Tibial nerve (tissue), 4 donors: ENCODE data around the gene CALHM4. TPM values are rescaled to one million over a fixed set of nuclear protein-coding genes. Genes with fewer than 3 reads are reported as not detected.
A peak's percentile ranks its signal among the peaks of the same experiment; 100 is the strongest.

Source experiments
- DNase-seq, 2 donors: peaks; one replicate each; pipeline ENCODE4 v3.0.0-alpha.2; 2019; ENCODE audit warnings: low spot score in 2 of 2
- H3K27ac ChIP-seq, 4 donors: fragments of 200-600 bp; sonication (generic) in 3 of 4; one replicate each; pipeline ENCODE4 v1.5.1; 2017 to 2019; ENCODE audit warnings: mild to moderate bottlenecking in 1 of 4
- H3K27me3 ChIP-seq, 2 donors: fragments of 200-600 bp; sonication (generic) in 1 of 2; one replicate each; pipeline versions ENCODE4 v1.5.1 to v1.6.0; 2017 to 2019
- H3K36me3 ChIP-seq, 3 donors: fragments of 200-600 bp; sonication (generic); one replicate each; pipeline ENCODE4 v1.5.1; 2018 to 2019
- H3K4me1 ChIP-seq, 4 donors: fragments of 200-600 bp; sonication (generic) in 3 of 4; one replicate each; pipeline ENCODE4 v1.5.1; 2017 to 2019
- H3K4me3 ChIP-seq, 4 donors: fragments of 200-600 bp; sonication (generic) in 3 of 4; one replicate each; pipeline ENCODE4 v1.5.1; 2017 to 2019; ENCODE audit warnings: mild to moderate bottlenecking in 1 of 4, moderate library complexity in 1 of 4
- H3K9me3 ChIP-seq, 4 donors: fragments of 200-600 bp; sonication (generic) in 3 of 4; one replicate each; pipeline ENCODE4 v1.5.1; 2017 to 2019
- EP300 ChIP-seq, 2 donors: sonication (generic); formaldehyde crosslinking; IDR thresholded peaks; one replicate each; pipeline ENCODE4 v1.6.1; 2017; ENCODE audit warnings: antibody characterized with exemption in 2 of 2, mild to moderate bottlenecking in 1 of 2
- POLR2A ChIP-seq, 2 donors: fragments of 450-650 bp; IDR thresholded peaks; one replicate each; pipeline ENCODE4 v1.6.1; 2017; ENCODE audit warnings: antibody characterized with exemption in 2 of 2, mild to moderate bottlenecking in 2 of 2, moderate library complexity in 2 of 2
- WGBS, 2 donors: methylation state at CpG; one replicate each; pipeline ENCODE4 v1.1.5; 2018; 5-methylcytosine and 5-hydroxymethylcytosine counted together
- total RNA-seq, 4 donors: library from RNA; depleted of rRNA; stranded (reverse); fragments of >200 nt; gene quantifications; one replicate each; pipeline ENCODE4 v1.1.0, GENCODE V29; 2016
- TF ChIP-seq, protein P1 (sequence below), 5 experiments: fragments of 200-600 bp in 3 of 5; fragments of 450-650 bp in 2 of 5; sonication (generic) in 3 of 5; IDR thresholded peaks; one replicate each; pipeline ENCODE4 v1.5.1; 2016 to 2019; ENCODE audit warnings: antibody characterized with exemption in 5 of 5, mild to moderate bottlenecking in 3 of 5, moderate library complexity in 2 of 5

The CALHM4 gene
- total RNA-seq, 4 donors from 2014 or later = 0.42 TPM; not detected in 3

DNA sequence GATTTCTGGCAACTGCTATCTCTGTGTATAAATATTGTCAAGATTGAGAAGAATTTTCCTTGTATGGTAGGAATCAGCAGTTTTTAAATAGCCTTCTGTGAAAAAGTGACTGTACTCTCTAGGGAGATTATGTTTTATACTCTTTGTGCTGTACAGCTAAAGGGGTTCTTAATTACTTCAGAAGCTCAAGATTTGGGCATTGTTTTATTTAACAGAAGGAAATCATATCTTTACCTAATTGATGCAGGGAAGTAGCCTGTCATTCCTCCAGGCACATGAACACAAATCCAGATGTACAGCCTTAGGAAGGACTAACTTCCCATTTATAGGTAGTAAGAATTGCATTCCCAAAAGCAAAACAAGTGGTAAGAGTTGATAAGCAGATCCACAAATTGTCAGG is 40.8 kb upstream of the CALHM4 start:
- TF ChIP-seq, protein P1, sequence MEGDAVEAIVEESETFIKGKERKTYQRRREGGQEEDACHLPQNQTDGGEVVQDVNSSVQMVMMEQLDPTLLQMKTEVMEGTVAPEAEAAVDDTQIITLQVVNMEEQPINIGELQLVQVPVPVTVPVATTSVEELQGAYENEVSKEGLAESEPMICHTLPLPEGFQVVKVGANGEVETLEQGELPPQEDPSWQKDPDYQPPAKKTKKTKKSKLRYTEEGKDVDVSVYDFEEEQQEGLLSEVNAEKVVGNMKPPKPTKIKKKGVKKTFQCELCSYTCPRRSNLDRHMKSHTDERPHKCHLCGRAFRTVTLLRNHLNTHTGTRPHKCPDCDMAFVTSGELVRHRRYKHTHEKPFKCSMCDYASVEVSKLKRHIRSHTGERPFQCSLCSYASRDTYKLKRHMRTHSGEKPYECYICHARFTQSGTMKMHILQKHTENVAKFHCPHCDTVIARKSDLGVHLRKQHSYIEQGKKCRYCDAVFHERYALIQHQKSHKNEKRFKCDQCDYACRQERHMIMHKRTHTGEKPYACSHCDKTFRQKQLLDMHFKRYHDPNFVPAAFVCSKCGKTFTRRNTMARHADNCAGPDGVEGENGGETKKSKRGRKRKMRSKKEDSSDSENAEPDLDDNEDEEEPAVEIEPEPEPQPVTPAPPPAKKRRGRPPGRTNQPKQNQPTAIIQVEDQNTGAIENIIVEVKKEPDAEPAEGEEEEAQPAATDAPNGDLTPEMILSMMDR (IDR thresholded peaks at IDR 0.05) = no peak
- TF ChIP-seq EP300 (IDR thresholded peaks at IDR 0.05) (no peak), POLR2A (IDR thresholded peaks at IDR 0.05) (no peak)
- H3K27ac ChIP-seq = peak overlapping the region; percentile 74 to 98 (median 82)

DNA sequence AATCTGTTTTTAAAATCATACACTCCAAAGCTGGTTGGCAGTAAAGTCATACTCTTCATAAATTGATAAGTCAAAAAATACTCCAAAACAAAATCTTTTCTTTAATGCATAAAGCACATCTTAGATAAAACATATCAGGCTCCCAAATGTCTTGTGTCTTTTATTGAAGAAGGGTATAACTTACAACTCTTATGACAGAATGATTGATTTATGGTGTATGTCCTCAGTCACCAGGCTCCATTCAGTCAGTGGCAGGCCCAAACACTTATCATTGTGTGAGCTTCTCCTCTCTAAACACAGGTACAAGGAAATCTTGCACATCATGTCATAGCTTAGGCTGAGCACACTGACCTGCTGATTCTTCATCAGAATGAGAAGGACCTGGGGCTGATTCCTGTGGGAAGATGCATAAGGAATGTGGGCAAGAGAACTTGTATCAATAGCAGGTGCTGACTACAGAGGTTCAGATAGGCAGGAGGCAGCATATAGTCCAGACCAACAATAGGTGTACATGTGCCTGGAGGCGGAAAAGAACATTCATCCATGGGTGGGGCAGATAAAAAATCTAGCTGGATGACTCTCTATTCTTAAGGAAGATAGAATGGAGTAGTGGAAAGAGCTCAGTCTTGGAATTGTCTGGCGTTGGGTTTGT is 40.2 kb upstream of the CALHM4 start:
- no peak for DNase-seq
- Histone ChIP-seq H3K4me3 (peak overlapping the region in 2 of 4 donors; percentile 52 to 64), H3K36me3 (peaks cover 0 to 11% (median 0%) of the 10 kb centered on the region in 3 donors), H3K9me3 (peaks cover 0 to 3% (median 0%) of the 10 kb centered on the region in 4 donors), H3K27me3 (no peaks in the 10 kb centered on the region), H3K4me1 (peaks cover 0 to 34% (median 10%) of the 10 kb centered on the region in 4 donors), H3K27ac (peak overlapping the region in 2 of 4 donors; percentile 87 to 98)
- WGBS, 2 donors = 88 to 97% methylated on average over 2 of the region's 2 CpGs
- no peak for TF ChIP-seq EP300 (IDR thresholded peaks at IDR 0.05)
- TF ChIP-seq, protein P1 (IDR thresholded peaks at IDR 0.05) = no peak
- no peak for TF ChIP-seq POLR2A (IDR thresholded peaks at IDR 0.05)

More for the DNA sequence above, 40.8 kb upstream of the CALHM4 start:
- DNase-seq = no peak
- H3K27me3 ChIP-seq = no peaks in the 10 kb centered on the region
- H3K4me1 ChIP-seq = peaks cover 0 to 34% (median 10%) of the 10 kb centered on the region in 4 donors
- H3K4me3 ChIP-seq = peak overlapping the region; percentile 35 to 64 (median 46)
- peaks cover 0 to 3% (median 0%) of the 10 kb centered on the region in 4 donors for H3K9me3 ChIP-seq
- H3K36me3 ChIP-seq = peaks cover 0 to 11% (median 0%) of the 10 kb centered on the region in 3 donors

DNA sequence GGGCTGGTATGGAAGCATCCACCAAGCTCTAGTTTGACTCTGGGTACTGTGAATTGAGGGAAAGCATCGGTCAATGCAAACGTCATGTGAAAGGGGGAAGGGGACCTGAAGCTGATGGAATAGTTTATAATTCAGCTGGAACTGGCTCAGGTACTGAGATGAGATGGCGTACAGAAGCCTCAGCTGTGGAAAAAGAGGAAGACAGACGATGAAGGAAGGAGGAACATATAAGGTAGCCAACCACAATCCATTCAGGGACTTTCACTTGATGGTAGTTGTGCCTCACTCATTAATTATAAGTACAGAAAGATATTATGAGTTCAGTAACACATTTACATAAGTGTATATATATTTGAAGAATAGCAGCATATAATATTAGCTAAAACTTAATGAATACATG is 39.4 kb upstream of the CALHM4 start:
- H3K36me3 ChIP-seq = peaks cover 0 to 14% (median 0%) of the 10 kb centered on the region in 3 donors
- TF ChIP-seq POLR2A (IDR thresholded peaks at IDR 0.05) = no peak
- no peak for TF ChIP-seq EP300 (IDR thresholded peaks at IDR 0.05)
- TF ChIP-seq, protein P1 (IDR thresholded peaks at IDR 0.05) = no peak
- 80 to 85% methylated on average over 4 of the region's 4 CpGs for WGBS, 2 donors

DNA sequence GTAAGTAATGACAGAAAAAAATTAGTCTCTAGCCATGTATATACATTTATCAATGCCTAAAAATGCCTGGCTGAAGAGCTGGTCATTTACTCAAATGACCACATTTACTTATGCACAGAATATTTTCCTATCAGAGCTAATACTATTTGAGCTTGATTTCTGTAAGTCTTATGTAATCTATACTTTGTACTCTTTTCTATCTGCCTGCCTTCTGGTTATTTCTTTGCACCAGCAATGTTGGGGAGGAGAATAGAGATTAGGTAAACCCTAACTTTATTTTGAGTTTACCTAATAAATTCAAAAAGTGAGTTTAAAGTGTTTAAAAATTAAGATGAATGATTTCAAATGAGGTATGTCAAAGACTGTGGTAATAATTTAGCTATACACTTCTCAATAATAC is 38.4 kb upstream of the CALHM4 start:
- peaks cover 0 to 16% (median 0%) of the 10 kb centered on the region in 3 donors for H3K36me3 ChIP-seq
- no peaks in the 10 kb centered on the region for H3K9me3 ChIP-seq
- H3K27me3 ChIP-seq = no peaks in the 10 kb centered on the region
- DNase-seq = no peak
- H3K4me1 ChIP-seq = peaks cover 0 to 38% (median 10%) of the 10 kb centered on the region in 4 donors
- H3K27ac ChIP-seq = no peak overlapping the region
- H3K4me3 ChIP-seq = no peak overlapping the region
- TF ChIP-seq, protein P1 (IDR thresholded peaks at IDR 0.05) = no peak
- TF ChIP-seq POLR2A (IDR thresholded peaks at IDR 0.05) = no peak

More for the DNA sequence above, 39.4 kb upstream of the CALHM4 start:
- no peak overlapping the region for H3K27ac ChIP-seq
- peaks cover 0 to 3% (median 0%) of the 10 kb centered on the region in 4 donors for H3K9me3 ChIP-seq
- no peaks in the 10 kb centered on the region for H3K27me3 ChIP-seq
- peak overlapping the region in 1 of 4 donors; percentile 52 for H3K4me3 ChIP-seq
- H3K4me1 ChIP-seq = peaks cover 0 to 38% (median 10%) of the 10 kb centered on the region in 4 donors
- no peak for DNase-seq

DNA sequence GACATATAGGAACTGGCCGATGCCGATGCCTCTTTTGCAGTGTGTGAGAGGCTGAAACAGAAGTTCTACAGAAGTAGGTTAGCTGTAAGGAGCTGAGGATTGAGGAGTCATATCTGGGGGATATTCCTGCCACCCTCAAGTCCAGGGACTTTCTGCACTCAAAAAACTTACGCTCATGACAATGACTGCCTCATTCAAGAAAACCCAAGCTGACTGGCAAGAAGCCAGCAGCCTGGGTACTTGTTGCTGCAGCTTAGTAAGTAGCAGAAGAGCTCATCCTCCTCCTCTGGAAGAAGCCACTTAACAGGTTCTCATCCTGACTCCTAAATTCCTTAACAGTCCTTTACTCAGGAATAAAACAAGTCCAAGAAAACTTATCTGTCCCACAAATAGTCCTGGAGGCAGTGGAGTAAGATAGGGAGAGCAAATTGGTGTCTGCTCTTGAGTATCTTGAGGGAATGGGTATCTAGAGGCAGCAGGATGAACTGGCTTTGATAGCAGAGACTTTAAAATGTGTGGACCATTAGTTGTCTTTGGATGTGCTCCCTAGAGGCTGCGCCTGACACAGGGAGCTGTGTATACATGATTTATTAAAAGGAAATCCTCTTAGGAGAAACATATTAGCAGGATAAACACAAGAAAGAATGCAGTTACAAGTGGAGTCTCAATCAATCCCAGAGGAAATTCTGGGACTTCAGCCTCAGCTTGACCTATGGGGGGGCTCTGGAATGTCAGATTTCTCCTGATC is 34.8 kb upstream of the CALHM4 start:
- no peaks in the 10 kb centered on the region for H3K9me3 ChIP-seq
- H3K27ac ChIP-seq = no peak overlapping the region
- no peak for DNase-seq
- H3K36me3 ChIP-seq = peaks cover 0 to 16% (median 0%) of the 10 kb centered on the region in 3 donors
- no peak overlapping the region for H3K4me3 ChIP-seq
- peaks cover 0 to 21% (median 5%) of the 10 kb centered on the region in 4 donors for H3K4me1 ChIP-seq
- no peak for TF ChIP-seq EP300 (IDR thresholded peaks at IDR 0.05)
- TF ChIP-seq, protein P1 (IDR thresholded peaks at IDR 0.05) = no peak
- no peak for TF ChIP-seq POLR2A (IDR thresholded peaks at IDR 0.05)
- no peaks in the 10 kb centered on the region for H3K27me3 ChIP-seq
- WGBS, 2 donors = 79% methylated on average over 4 of the region's 4 CpGs
